RWPE2 (cell line): ENCODE measurements around the gene CAPN9.

Experiments
- ATAC-seq: fragments of 200-7000 bp; cut with Tn5 transposase; 3 replicates; pipeline ENCODE4 v1.9.1; 2021; ENCODE audit warnings: low read depth
- DNase-seq: peaks from one replicate; pipeline ENCODE4 v3.0.0-alpha.2; 2020; ENCODE audit warnings: low spot score
- H3K27ac ChIP-seq: fragments of 450-650 bp; 2 replicates; pipeline ENCODE4 v1.5.1; 2017; ENCODE audit warnings: mild to moderate bottlenecking; ENCODE audit not compliant: poor library complexity, severe bottlenecking
- H3K27me3 ChIP-seq: fragments of 250-450 bp; sonication (Bioruptor Pico); 2 replicates; pipeline ENCODE4 v1.5.1; 2021; ENCODE audit warnings: mild to moderate bottlenecking, moderate library complexity; ENCODE audit not compliant: insufficient read depth, poor library complexity, severe bottlenecking
- H3K36me3 ChIP-seq: fragments of 250-450 bp; sonication (Bioruptor Pico); 2 replicates; pipeline ENCODE4 v1.5.1; 2020; ENCODE audit warnings: low read depth, mild to moderate bottlenecking, moderate library complexity
- H3K4me1 ChIP-seq: fragments of 250-450 bp; sonication (Bioruptor Pico); 2 replicates; pipeline ENCODE4 v1.5.1; 2021; ENCODE audit warnings: mild to moderate bottlenecking, moderate library complexity; ENCODE audit not compliant: insufficient read depth, poor library complexity, severe bottlenecking
- H3K4me3 ChIP-seq: fragments of 250-450 bp; sonication (Bioruptor Pico); 2 replicates; pipeline ENCODE4 v1.5.1; 2021; ENCODE audit warnings: mild to moderate bottlenecking, moderate library complexity; ENCODE audit not compliant: severe bottlenecking
- H3K9me3 ChIP-seq: fragments of 250-450 bp; sonication (Bioruptor Pico); 2 replicates; pipeline ENCODE4 v1.5.1; 2021; ENCODE audit warnings: mild to moderate bottlenecking, moderate library complexity; ENCODE audit not compliant: severe bottlenecking
- TF ChIP-seq, protein P1 (sequence below): fragments of 450-650 bp; IDR thresholded peaks from one replicate; pipeline ENCODE4 v1.5.1; 2017; ENCODE audit warnings: mild to moderate bottlenecking, moderate library complexity; ENCODE audit not compliant: poor library complexity, severe bottlenecking

Gene CAPN9

DNA sequence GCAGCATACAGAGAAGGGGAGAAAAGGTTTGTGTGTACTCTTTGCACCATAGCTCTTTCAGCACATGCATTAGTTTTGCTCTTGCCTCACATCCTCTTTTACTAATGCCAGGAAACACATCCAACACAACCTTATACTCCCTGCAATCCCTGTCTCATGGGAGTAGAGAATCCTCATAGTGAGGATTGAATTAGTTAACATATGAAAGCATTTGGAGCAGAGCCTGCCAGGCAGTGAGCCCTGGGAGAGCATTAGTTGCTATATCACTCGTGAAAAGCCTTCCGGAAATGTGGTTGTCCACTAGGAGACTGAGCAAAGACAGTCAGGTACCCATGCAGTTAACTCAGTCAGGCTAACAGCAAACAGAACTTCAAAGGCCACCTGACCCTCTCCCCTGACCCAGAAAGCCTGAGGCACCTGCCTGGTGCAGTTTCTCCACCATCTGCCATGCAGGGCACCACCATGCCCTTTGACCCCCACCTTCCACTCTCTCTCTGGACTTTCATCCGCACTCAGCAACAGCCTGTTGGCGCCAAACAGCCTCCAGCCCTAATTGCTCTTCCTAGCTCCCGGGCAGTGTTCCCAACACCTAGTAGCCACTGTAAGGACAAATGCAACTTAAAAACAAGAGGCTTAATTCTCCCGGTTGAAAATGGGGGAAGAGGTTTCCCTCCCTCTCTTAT lies 18.3 kb upstream of the CAPN9 start:
- Histone ChIP-seq H3K36me3 (no peaks in the 10 kb centered on the region), H3K4me3 (no peak overlapping the region), H3K9me3 (no peaks in the 10 kb centered on the region), H3K4me1 (no peaks in the 10 kb centered on the region), H3K27ac (no peak overlapping the region), H3K27me3 (no peaks in the 10 kb centered on the region)
- no peak for ATAC-seq
- TF ChIP-seq, protein P1, sequence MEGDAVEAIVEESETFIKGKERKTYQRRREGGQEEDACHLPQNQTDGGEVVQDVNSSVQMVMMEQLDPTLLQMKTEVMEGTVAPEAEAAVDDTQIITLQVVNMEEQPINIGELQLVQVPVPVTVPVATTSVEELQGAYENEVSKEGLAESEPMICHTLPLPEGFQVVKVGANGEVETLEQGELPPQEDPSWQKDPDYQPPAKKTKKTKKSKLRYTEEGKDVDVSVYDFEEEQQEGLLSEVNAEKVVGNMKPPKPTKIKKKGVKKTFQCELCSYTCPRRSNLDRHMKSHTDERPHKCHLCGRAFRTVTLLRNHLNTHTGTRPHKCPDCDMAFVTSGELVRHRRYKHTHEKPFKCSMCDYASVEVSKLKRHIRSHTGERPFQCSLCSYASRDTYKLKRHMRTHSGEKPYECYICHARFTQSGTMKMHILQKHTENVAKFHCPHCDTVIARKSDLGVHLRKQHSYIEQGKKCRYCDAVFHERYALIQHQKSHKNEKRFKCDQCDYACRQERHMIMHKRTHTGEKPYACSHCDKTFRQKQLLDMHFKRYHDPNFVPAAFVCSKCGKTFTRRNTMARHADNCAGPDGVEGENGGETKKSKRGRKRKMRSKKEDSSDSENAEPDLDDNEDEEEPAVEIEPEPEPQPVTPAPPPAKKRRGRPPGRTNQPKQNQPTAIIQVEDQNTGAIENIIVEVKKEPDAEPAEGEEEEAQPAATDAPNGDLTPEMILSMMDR, result no peak
- DNase-seq, result no peak

DNA sequence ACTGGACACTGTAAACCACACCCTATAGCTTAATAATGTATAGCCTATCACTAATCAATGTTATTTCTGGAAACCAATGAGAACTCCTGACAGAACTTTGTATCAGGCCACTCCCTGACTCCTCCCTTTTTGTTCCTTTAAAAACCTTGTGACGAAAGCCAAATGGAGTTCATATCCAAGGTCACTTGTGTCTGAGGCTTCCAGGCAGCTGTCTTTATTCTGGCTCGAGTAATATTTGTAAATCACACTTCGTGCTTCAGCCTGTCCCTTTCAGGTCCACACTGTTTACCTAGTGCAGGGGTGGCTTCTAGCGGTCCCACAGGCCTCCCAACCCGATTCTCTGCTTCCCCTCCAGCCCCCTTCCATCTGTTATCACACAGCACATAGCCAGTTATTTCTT lies 16.2 kb upstream of the CAPN9 start:
- Histone ChIP-seq H3K9me3 (no peaks in the 10 kb centered on the region), H3K4me1 (no peaks in the 10 kb centered on the region), H3K36me3 (no peaks in the 10 kb centered on the region), H3K27ac (no peak overlapping the region), H3K4me3 (no peak overlapping the region), H3K27me3 (no peaks in the 10 kb centered on the region)
- TF ChIP-seq, protein P1, result no peak
- DNase-seq, result no peak
- no peak for ATAC-seq

DNA sequence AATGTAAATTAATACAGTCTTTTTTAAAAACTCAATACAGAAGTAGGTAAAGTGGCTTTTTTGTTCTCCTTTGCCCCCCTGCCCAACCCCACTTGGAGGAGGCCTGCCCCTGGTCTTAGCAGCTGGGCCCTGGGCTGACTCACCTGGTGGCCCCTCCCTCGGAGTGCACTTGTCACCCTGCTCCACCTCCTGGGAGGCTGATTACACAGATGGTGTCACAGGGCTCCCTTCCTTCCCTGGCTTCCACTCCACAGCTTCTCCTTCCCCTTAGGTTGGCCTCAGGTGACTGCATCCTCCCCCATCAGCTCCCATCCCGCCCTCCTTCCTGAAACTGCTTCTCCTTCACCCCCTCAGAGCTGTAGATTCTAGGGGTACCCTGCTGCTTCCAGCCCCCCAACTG lies 11.7 kb upstream of the CAPN9 start:
- no peak overlapping the region for H3K4me3 ChIP-seq
- ATAC-seq (no peak), DNase-seq (no peak)
- H3K27ac ChIP-seq, result no peak overlapping the region
- H3K27me3 ChIP-seq, result no peaks in the 10 kb centered on the region
- TF ChIP-seq, protein P1, result no peak
- no peaks in the 10 kb centered on the region for H3K9me3 ChIP-seq
- H3K4me1 ChIP-seq, result no peaks in the 10 kb centered on the region
- no peaks in the 10 kb centered on the region for H3K36me3 ChIP-seq

DNA sequence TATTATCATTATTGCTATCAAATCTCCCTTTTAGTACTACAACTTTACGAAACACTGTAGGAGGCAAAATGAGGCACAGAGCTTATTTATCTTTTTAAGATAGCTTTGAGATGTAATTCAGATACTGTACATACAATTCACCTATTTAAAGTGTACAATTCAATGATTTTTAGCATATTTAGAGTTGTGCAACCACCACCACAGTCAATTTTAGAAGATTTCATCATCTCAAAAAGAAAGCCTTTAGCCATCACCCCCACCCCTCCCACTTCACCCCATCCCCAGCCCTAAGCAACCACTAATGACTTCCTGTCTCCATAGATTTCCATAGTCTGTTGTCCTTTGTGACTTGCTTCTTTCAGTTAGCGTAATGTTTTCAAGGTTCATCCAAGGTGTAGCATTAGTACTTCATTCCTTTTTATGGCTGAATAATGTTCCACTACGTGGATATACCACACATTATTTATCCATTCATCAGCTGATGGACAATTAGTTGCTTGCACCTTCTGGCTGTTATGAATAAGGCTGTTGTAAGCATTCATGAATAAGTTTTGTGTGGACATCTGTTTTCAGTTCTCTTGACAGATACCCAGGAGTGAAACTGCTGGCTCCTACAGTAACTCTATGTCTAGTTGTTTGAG lies 9.4 kb upstream of the CAPN9 start:
- H3K4me3 ChIP-seq, result no peak overlapping the region
- H3K9me3 ChIP-seq, result no peaks in the 10 kb centered on the region
- TF ChIP-seq, protein P1, result no peak
- ATAC-seq, result no peak
- no peak for DNase-seq
- no peak overlapping the region for H3K27ac ChIP-seq
- no peaks in the 10 kb centered on the region for H3K27me3 ChIP-seq
- no peaks in the 10 kb centered on the region for H3K36me3 ChIP-seq
- no peaks in the 10 kb centered on the region for H3K4me1 ChIP-seq
